Measurements from ENCODE around the gene UBXN7. TPM values are rescaled to one million over a fixed set of nuclear protein-coding genes. Genes with fewer than 3 reads are reported as not detected.

UBXN7 gene
- total and polyA plus RNA-seq, 2 of the 8 experiments (the other 6 are each of a cell fraction or from before 2014, with no cell fraction given), result 18.5 to 109 TPM

GRCh38 chr3:196418601-196419000 is 13.6 kb downstream of the UBXN7 start:
- no peak overlapping the region for H2BK15ac ChIP-seq (ENCODE audit: low read length)
- no peak overlapping the region for H3K4me2 ChIP-seq (ENCODE audit: insufficient read depth in 1 of 2, low read depth in 2 of 2, low read length in 2 of 2)
- FAIRE-seq (no peak), DNase-seq (ENCODE audit: low read depth in 1 of 2, low spot score in 2 of 2) (no peak)
- 90% methylated on average over 6 of the region's 6 CpGs; no CpG with 5 or more reads in 1 of the 2 experiments for WGBS, 2 experiments (ENCODE audit: extremely low coverage in 1 of 2, insufficient coverage in 1 of 2, insufficient read length in 1 of 2, insufficient replicate concordance in 2 of 2, low coverage in 1 of 2, low lambda C conversion rate in 2 of 2, missing lambda C conversion rate in 1 of 2)
- POLR2A ChIA-PET (ENCODE audit: partially characterized antibody), result interaction anchor here (1.4 kb wide), 1 partner anchor 14 kb away, joined by 4 read pairs; the partner anchor contains the start of gene UBXN7
- no peak overlapping the region for H4K5ac ChIP-seq (ENCODE audit: insufficient read length, low read depth, low read length)
- no peak overlapping the region for H2BK120ac ChIP-seq (replicated peaks; ENCODE audit: low read depth, low read length)
- no peak overlapping the region for H2AFZ ChIP-seq (ENCODE audit: low read length)
- no peak overlapping the region for H2BK5ac ChIP-seq (ENCODE audit: low read depth, low read length)
- no peak overlapping the region for H3K18ac ChIP-seq (ENCODE audit: extremely low read depth, low read length)
- no peak overlapping the region for H2BK20ac ChIP-seq (ENCODE audit: low read length)
- H3K27me3 ChIP-seq (replicated peaks in 1 of 4; ENCODE audit: control insufficient read depth in 3 of 4, extremely low read depth in 1 of 4, insufficient read depth in 3 of 4, low read length in 3 of 4), result no peaks in the 10 kb centered on the region
- H3K36me3 ChIP-seq (ENCODE audit: control insufficient read depth in 2 of 4, insufficient read depth in 4 of 4, low read length in 3 of 4), result no peaks in the 10 kb centered on the region; a peak in 1 of 8 replicates
- no peak overlapping the region for H3K4ac ChIP-seq (replicated peaks; ENCODE audit: insufficient read length, low read depth, low read length)
- no peak overlapping the region for H2BK12ac ChIP-seq (ENCODE audit: low read depth, low read length)
- no peak overlapping the region for H3K9ac ChIP-seq (replicated peaks in 1 of 4; ENCODE audit: extremely low read depth in 1 of 4, low read depth in 3 of 4, low read length in 3 of 4)
- no peak overlapping the region for H4K91ac ChIP-seq (replicated peaks; ENCODE audit: insufficient read length, low read length)
- H3K23ac ChIP-seq (ENCODE audit: insufficient read length), result no peak overlapping the region
- H3K9me3 ChIP-seq (ENCODE audit: insufficient read depth in 2 of 2, low read depth in 1 of 2, low read length in 1 of 2), result no peaks in the 10 kb centered on the region
- TF ChIP-seq CHD2 (IDR thresholded peaks at IDR 0.05; ENCODE audit: low read length) (no peak), JUND (IDR thresholded peaks at IDR 0.05; ENCODE audit: low read length) (no peak)
- H2AK5ac ChIP-seq (ENCODE audit: low read depth, low read length), result no peak overlapping the region
- peaks cover 5% of the 10 kb centered on the region for H3K79me1 ChIP-seq (ENCODE audit: low read depth, low read length)
- H3K4me1 ChIP-seq (replicated peaks in 1 of 4; ENCODE audit: control insufficient read depth in 3 of 4, insufficient read depth in 4 of 4, low read length in 3 of 4), result peaks cover 0 to 8% (median 0%) of the 10 kb centered on the region in 4 experiments; a peak in 3 of 7 replicates
- CTCF ChIA-PET (ENCODE audit: partially characterized antibody), result no interaction called here
- no peak overlapping the region for H3K14ac ChIP-seq (ENCODE audit: insufficient read length)
- no peak overlapping the region for H4K8ac ChIP-seq (ENCODE audit: extremely low read depth, insufficient read depth, low read length)
- no peak overlapping the region for H3K56ac ChIP-seq (replicated peaks; ENCODE audit: insufficient read length, low read depth, low read length)
- H3K23me2 ChIP-seq (ENCODE audit: low read depth, low read length), result no peaks in the 10 kb centered on the region
- no peak overlapping the region for H3K4me3 ChIP-seq (ENCODE audit: extremely low read depth in 1 of 4, insufficient read depth in 2 of 4, low read depth in 3 of 4, low read length in 4 of 4)
- H3K27ac ChIP-seq (ENCODE audit: low read depth, low read length), result no peak overlapping the region
- H4K20me1 ChIP-seq (replicated peaks in 1 of 2; ENCODE audit: control insufficient read depth in 1 of 2, insufficient read depth in 2 of 2, low read length in 2 of 2), result peaks cover 7 to 19% of the 10 kb centered on the region in 2 experiments
- peaks cover 20 to 97% of the 10 kb centered on the region in 2 experiments for H3K79me2 ChIP-seq (ENCODE audit: control insufficient read depth in 1 of 2, insufficient read depth in 2 of 2, low read length in 2 of 2)

Data from H1 (cell line).